ENCODE measurements around the gene PXDN. TPM values are rescaled to one million over a fixed set of nuclear protein-coding genes. Genes with fewer than 3 reads are reported as not detected.
"Not testable (repeated sequence)": the region's sequence is repeated elsewhere in the genome, so short reads cannot be mapped to it uniquely, and the experiment has no call there.

Gene PXDN
- total RNA-seq, 1 donor from 2014 or later = 1.5 TPM

DNA sequence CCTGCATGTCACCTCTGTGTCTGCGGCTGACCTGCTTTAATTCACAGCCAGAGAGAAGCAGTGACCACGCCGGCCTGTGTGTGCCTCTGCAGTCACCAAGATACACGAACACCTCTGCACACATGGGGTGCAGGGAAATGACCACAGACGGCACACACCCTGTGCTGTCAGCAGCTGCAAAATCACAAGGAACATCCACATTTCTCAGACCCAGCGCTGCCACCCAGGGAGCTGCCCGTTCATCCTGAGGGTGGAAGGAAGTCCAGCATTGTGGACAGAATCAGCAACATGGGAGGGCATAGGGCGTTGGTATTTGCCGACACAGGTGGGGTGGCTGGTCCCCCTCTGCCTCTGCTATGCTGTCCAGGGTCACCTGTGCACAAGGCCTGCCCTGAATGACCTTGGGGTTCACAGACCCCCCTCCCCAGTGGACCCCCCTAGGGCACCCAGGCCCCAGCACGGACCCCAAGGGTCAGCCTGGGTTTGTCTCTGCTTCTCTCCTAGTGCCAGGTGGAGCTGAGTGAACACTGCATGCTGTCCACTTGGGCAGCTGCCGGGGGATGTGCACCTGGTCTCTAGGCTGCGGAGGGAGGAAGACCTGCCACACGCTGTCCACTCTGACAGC is 107.4 kb downstream of the PXDN start:
- intact Hi-C loops (cut with micrococcal nuclease) = no loop called here

DNA sequence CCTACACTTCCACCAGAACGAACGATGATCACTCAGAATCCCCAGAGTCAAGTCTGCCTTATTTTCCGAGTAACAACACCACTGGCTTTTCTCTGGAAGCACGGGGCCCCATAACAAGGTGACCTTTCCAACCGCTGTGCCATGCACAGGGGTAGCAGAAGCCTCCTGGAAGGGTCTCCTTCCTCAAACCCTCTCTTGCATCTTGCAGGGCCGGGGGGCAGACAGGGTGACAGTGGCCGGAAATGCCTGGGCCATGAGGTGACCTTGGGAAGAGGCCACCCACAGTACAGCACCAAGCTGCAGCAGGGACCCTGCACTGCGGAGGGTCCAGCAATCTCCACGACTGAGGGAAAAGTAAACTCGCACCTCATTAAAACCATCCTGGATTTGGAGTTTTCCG is 108.5 kb downstream of the PXDN start:
- intact Hi-C loops (cut with micrococcal nuclease) = no loop called here

DNA sequence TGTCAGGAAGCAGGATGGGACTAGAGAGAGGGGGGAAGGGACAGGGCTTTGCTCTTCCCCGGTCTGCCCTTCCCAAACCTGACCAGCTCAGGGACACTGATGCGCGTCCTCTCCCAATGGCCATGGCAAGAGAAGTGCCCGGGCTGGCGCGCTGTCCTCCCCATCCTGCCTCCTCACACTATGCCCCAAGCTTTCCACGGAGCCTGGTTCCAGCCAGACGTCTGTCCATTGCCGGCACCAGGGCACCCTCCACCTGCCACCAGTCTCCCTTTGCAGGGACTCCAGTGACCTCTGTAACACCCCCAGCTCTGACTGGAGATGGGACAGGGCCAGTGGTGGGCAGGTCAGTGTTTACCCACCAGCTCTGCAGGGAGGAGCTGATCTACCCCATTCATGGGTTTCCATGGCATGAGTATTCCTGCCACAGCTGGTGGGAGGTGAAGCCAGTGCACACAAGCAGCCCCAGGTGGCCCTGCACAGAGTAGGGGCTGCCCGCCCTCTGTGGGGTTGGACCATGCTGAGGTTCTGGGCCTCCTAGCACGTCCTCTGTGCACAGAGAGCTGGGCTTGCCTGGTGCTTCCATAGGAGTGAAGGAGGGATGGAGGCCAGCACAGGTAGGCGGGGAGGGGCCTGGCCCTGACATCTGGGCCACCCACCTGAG is 109.5 kb downstream of the PXDN start:
- intact Hi-C loops (cut with micrococcal nuclease) = no loop called here

DNA sequence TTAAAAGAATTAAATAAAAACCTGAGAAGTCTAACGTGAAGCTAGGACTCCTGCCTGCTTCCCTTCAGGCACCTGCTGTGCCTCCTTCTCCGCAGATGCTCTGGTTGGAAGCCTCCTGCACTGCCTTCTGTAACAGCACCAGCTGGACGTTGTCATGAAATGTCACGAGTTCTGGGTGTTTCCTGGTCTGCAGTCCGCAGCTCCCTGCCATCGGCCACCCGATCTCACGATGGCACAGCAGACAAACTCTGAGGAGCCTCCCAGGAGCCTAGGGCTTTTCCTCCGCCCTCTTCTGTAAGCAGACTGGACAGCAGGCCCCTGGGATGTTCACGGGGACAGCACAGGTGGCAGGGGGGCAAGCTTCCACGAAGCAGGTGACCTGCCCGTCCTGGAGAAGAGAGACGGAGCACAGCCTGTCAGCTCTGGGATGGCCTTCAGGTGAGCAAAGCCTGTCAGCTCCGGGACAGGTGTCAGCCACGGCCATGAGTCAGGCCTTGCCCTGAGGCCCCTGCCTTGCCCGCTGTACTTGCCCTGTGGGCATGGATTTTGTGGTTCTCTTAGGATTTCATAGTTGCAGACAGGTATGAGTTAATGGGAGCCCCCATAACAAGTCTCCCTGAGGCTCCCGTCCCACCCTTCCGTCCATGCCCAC is 110.3 kb downstream of the PXDN start:
- intact Hi-C loops (cut with micrococcal nuclease) = no loop called here

DNA sequence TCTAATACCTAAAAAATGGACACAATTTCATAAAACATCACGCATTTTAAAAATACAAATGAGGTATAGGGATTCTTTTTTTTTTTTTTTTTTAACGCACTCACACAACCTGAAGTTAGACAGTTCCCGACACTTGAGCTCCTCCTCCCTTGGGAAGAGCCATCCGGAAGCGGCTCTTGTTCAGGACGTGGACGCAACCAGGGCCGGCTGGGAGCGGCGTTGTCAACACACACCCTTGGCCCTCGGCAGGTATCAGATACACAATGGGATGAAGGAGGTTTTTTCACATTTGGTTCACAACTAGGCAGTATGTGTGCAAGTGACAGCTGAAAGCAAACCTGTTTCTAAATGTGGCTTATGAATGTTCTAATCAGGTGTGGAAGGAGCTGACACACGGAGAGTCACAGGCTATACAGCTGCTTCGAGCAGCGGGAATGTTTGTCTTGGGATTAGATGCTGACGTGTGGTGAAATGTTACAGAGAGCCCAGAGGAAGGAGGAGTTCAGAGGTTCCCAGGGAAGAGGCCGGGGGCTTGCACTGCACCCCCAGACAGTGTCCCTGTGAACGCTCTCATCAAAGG is 111.1 kb downstream of the PXDN start:
- intact Hi-C loops (cut with micrococcal nuclease) = no loop called here

DNA sequence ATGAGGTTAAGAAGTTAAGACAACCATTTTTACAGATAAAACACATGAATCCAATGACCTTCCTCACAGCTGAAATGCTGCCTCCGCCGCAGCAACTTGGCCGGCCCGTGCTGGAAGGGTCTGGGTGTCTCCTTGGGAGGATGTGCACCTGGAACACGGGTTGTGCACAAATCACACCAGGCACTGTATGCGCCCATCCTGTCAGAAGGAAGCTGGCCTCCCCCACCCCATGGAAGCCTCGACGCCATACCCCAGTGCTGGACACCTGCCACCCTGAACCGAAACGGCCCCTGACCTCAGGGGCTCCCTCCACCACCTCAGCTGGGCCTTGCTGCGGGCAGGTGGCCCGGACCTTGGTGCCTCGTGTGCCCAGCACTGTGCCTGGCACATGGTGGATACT is 111.8 kb downstream of the PXDN start:
- intact Hi-C loops (cut with micrococcal nuclease) = no loop called here

DNA sequence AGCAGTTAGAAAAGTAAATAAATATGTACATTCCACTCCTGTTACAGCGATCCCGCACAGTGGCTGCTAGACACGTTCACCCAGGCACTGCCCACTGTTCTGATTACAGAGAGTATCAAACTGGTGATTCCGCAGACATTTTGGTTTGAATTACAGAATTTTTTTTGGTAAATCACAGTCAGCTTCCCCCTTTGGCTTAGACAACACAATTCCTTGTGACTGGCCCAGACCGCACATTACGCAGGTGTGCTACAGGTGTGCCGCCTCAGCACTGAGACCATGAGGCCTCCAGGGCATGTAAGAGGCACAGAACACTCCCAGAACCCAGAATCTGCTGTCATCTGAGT is 112.3 kb downstream of the PXDN start:
- intact Hi-C loops (cut with micrococcal nuclease) = no loop called here

DNA sequence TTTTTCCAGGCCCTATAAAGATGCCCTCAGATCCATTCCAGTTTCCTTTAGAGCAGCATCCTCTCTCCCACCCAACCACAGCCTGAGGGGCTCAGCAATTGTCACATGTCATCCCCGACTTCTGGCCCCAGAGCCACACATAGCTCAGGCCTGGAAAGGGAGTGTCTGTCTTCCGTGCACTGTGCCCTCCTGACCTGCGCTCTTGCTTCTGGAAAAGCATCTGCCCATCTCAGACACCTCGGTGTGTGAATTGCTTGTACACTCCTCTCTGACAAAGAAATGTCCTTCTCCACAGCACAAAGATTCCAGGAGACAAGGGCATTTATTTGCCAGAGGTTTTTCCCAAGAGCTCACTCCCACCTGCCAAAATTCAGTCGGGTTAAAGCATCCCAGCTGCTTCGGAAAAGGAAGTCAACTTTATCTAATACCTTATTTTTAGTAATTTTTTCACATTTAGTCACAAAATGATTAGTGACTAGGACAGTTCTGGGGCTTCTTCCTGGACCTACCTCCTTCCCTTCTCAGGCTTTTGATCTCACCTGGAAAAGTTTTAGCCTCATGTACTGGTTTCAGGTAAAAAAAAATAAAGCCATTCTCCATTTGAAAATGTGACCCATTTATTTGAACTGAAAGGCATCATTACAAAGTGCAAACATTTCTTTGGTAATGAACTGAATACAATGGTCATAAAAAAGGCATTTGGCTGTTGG is 112.9 kb downstream of the PXDN start:
- intact Hi-C loops (cut with micrococcal nuclease) = no loop called here

DNA sequence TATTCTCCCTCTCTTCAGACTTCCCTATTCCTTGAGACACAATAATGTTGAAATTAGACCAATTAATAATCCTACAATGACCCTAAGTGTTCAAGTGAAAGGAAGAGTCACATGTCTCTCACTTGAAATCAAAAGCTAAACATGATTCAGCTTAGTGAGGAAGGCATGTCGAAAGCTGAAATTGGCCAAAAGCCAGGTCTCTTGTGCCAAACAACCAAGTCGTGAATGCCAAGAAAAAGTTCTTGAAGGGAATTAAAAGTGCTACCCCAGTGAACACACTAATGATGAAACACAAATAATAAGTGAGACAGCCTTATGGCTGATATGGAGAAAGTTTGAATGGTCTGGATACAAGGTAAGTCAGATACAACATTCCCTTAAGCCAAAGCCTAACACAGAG is 115.4 kb downstream of the PXDN start:
- intact Hi-C loops (cut with micrococcal nuclease) = no loop called here

DNA sequence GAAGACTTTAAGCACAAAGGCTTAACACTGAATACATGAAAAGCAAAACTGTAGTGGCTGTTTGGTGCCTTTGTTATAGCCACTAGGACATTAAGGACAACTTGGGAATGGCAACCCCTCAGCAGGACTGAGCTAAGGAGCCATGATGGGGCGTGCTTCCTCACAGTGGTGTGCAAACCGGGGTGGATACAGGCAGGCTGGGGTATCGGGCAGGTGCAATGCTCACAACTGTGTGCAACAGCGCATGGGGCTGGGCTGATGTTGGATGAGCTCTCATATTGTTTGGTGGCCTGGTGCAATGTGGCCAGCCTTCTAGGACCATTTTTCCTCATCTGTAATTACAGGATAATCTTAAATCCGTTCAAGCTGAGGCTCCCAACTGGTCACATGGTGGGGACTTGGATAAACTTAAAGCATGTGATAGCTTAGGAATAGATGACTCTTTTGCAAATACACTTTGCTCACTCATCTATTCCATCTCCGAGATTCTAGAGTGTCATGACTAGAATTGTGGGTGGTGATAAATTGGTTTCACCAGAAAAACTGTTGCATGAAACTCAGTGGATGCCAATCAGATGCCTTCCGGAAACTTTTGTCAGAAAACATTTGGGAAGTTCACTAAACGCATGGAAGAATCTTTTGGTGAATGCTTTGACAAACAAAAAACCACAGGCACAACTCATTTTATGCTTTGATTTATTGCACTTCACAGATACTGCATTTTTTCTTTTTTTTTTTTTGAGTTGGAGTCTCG is 116.5 kb downstream of the PXDN start:
- intact Hi-C loops (cut with micrococcal nuclease) = no loop called here

DNA sequence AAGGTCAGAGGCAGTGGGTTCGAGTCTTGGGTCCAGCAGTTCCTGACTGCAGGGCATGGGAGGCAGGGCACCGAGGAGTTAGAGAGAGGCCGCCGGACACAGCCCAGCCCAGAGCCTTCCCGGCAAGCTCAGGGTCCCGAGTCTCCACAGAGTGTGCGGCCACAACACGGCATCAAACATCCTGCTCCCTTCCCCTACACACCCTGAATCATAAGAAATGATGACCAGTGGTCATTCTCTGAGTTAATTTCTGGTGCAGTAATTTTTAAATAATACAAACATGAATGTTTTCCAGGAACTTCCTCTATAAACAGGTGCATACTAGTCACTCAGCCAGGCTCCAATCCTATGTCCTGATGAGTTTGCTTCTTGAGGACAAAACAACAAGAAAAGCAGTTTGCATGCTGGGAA is 118.0 kb downstream of the PXDN start:
- intact Hi-C loops (cut with micrococcal nuclease) = no loop called here

DNA sequence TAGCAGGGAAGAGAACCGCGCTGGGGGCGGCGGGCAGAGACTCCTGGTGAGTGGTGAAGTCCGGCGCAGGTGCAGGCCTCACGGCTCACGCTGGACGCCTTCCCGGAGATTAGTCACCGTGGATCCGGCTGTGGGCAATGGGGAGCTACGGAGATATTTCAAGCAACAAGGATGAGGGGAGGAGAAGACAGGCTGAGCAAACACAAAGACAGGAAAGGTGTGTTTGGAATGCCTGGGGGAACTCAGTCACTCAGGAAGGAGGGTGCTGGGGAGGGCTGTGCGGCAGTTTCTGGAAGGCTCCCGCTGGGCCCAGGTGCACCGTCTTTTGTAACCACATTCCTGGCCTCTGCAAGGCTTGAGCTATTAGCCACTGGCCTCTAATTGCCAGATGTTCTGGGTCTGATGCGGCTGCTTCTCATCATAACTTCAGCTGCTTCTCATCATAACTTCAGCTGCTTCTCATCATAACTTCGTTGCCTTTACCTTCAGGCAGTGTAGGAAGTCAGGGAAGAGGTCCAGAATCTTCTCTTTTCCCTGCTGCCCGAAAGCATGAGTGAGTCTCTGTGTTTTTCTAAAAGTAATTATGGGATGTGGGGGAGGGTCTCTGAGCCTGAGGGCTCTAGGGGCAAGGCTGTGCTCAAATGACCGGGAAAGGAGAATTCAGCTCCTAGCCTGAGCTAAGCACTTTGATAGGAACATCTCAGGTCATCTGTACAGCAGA is 118.9 kb downstream of the PXDN start:
- intact Hi-C loops (cut with micrococcal nuclease) = no loop called here

DNA sequence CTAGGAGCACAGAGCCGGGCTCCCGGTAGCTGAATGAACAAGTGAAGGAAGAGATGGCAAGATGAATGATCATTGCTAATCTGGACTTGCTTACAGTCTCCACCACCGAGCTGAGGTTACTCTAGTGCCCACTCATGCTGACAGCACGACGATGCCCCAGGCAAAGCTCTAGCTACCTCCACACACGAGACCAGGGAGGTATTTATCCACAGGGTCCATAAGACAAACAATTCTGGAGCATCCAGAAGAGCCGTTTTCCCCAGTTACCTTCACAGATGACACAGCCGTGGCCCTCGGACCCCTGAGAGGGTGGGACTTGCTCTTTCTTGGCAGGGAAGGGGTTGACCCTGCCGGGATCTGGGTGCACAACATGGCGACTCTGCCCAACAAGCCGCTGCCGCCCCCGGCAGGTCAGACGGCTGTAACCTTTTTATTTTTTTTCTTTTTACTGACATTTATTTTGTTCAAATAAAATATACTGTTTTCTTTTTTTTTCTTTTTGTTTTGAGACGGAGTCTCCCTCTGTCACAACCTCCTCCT is 120.3 kb downstream of the PXDN start:
- intact Hi-C loops (cut with micrococcal nuclease) = no loop called here

DNA sequence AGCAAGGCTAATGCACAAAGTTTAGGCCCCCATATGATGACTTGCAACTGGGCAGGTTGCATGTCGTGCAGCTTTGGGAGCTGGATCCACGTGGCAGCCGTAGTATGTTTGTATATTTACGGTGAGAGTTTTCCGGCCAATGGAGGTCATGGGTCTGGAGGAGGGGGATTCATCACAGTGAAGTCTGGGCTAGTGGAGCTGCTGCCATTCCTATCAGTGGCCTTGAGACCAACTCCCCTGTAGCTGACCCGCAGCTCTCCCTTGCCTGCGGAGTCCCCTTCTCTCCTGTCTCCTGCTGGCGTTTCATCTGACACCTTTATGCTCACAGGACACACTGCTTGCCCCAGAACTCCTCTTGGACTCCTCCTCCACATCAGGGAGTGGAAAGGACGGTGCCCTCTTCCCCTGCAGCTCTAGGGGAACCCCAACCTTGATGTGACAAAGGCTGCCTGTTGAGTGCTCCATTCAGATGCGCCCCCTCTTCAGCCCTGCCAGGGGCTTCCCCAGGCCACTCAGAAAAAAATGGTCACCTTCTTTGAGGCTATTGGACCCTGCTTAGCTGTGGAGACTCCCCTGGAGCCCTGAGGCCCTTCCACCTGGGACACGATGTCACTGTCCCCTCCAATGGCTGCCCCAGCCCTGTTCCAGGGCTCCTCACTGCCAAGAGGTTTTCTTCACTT is 121.7 kb downstream of the PXDN start:
- intact Hi-C loops (cut with micrococcal nuclease) = no loop called here

DNA sequence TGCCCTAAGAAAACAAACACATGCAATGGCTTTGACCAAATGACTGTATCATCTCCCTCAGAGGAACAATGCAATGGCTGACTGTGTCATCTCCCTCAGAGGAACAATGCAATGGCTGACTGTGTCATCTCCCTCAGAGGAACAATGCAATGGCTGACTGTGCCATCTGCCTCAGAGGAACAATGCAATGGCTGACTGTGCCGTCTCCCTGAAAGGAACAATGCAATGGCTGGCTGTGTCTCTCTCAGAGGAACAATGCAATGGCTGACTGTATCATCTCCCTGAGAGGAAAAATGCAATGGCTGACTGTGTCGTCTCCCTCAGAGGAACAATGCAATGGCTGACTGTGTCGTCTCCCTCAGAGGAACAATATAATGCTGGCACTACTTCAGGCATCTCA is 122.3 kb downstream of the PXDN start:
- intact Hi-C loops (cut with micrococcal nuclease) = not testable (repeated sequence)

DNA sequence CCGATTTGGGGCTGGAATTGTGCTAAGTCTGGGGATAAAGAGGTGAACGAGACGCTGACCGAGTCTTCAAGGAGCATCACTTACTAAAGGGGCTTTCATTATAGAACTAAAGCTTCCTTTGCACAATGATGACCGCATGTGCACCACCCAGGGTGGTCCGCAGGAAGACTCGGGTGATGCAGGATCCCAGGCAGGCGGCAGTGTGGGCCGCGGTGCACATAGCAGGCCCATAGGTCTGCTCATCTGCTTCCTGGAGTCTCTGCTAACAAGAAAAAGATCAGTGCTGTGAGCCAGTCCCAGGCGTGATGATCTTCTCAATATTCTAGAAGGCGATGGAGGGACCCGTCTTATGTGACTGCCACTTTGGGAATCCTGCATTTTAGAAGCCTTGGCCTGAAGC is 122.8 kb downstream of the PXDN start:
- intact Hi-C loops (cut with micrococcal nuclease) = no loop called here

DNA sequence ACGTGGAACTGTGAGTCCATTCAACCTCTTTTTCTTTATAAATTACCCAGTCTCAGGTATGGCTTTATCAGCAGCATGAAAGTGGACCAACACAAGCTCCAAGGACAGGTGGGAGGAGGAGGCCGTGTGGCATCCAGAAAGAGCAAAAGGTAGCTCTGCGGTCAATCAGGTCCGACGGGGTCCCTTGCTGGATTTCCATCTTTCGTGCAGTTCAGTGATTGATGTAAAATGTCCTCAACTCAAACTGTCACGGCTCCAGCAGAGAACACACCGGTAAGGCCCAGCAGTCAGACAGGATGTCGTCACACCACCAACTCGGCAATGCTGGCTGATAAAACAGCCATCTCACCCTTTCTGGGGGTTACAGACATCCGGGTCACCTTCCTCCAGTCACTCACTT is 123.3 kb downstream of the PXDN start:
- intact Hi-C loops (cut with micrococcal nuclease) = no loop called here

DNA sequence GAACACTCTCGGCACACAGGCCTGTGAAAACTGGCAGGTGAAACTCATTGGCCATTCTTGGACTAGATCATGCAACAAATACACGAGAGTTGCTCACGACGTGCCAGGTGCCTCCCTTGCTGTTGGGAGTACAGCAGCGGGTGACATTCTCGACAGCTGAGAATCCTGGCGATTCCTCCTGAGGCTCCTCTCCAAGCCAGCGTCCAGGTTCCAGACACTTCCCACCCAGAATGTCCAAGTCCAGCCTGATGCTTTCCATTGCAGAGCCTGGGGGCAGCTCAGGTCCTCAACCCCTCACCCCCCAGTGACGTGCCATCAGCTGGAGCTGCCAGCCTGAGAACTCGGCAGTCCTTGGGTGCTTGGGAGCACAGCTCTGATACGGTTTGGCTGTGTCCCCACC is 124.2 kb downstream of the PXDN start:
- intact Hi-C loops (cut with micrococcal nuclease) = no loop called here

DNA sequence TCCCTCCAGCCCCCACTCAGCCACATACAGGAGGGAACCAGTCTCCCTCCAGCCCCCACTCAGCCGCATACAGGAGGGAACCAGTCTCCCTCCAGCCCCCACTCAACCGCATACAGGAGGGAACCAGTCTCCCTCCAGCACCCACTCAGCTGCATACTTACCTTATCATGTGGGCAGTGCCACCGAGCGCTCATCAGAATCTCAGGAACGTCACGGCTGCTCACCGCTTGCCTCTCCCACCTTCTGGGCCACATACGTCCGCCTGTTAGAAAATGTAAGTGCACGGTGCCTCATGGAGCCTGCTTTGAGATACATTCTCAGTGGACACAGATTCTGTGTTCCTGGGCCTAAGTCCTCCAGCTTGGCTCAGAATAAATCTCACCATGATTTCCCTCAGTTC is 124.8 kb downstream of the PXDN start:
- intact Hi-C loops (cut with micrococcal nuclease) = no loop called here

DNA sequence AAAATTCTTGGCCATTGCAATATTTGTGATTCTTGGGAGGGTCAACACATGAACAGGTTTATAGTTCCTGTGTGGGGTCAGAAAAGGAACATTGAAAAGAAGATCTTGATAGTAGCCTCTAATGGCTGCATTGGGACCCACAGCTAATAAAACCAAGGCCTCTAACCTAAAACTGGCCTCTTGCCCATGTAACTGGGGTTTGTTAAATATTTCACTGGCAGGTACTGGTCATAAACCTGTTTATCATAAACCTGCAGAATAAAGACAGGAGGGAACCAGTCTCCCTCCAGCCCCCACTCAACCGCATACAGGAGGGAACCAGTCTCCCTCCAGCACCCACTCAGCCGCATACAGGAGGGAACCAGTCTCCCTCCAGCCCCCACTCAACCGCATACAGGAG is 125.3 kb downstream of the PXDN start:
- intact Hi-C loops (cut with micrococcal nuclease) = no loop called here
